NK-92 (cell line): Measurements from ENCODE around the gene TRPM5.

ENCODE experiments used
- DNase-seq: peaks from one replicate; lab custom pipeline; 2025; ENCODE audit not compliant: unreplicated experiment; lab: John Stamatoyannopoulos, UW

Gene TRPM5

GRCh38 chr11:2453436-2453835 is 9.1 kb upstream of the TRPM5 start:
- no peak for DNase-seq

GRCh38 chr11:2452321-2453012 is 8.2 kb upstream of the TRPM5 start:
- no peak for DNase-seq

GRCh38 chr11:2451916-2452315 is 7.6 kb upstream of the TRPM5 start:
- no peak for DNase-seq

GRCh38 chr11:2451336-2451735 is 7.0 kb upstream of the TRPM5 start:
- DNase-seq, result no peak

GRCh38 chr11:2450321-2451041 is 6.2 kb upstream of the TRPM5 start:
- no peak for DNase-seq

GRCh38 chr11:2449548-2450320 is 5.4 kb upstream of the TRPM5 start:
- DNase-seq, result no peak

- no peak for DNase-seq
These were observed 4.6 kb upstream of the TRPM5 start for GRCh38 chr11:2448661-2449547.

GRCh38 chr11:2447951-2448650 is 3.8 kb upstream of the TRPM5 start:
- no peak for DNase-seq

- no peak for DNase-seq
These were observed 3.1 kb upstream of the TRPM5 start for GRCh38 chr11:2447253-2447950.

- DNase-seq, result no peak
These were observed 2.4 kb upstream of the TRPM5 start for GRCh38 chr11:2446590-2447252.

GRCh38 chr11:2445746-2446551 is 1.6 kb upstream of the TRPM5 start:
- no peak for DNase-seq

GRCh38 chr11:2444821-2445745 is 769 bp upstream of the TRPM5 start, which contains the start of gene KCNQ1:
Gene KCNQ1 (plus strand): TSS chr11:2445008. CDS start chr11:2445099, 91 bp downstream.
- DNase-seq, result no peak

- DNase-seq, result no peak
These were observed 908 bp downstream of the TRPM5 start for GRCh38 chr11:2443406-2443805.

GRCh38 chr11:2442589-2442988 is 1.7 kb downstream of the TRPM5 start:
- DNase-seq, result no peak

GRCh38 chr11:2441171-2441570 is 3.1 kb downstream of the TRPM5 start:
- no peak for DNase-seq

GRCh38 chr11:2440646-2441045 is 3.7 kb downstream of the TRPM5 start:
- no peak for DNase-seq

- no peak for DNase-seq
These were observed 4.5 kb downstream of the TRPM5 start for GRCh38 chr11:2439820-2440219.
